PC-9 (cell line): ENCODE measurements around the gene ASTN2. TPM values are rescaled to one million over a fixed set of nuclear protein-coding genes. Genes with fewer than 3 reads are reported as not detected.

Source experiments
- BruUV-seq: library from RNA; stranded (reverse); fragments of 400-500 nt; replicated peaks from 2 replicates; lab custom pipeline; 2021; lab: Mats Ljungman, UMichigan
- CTCF ChIA-PET: fragments of 300-600 bp; sonication (Branson Sonifier 250); formaldehyde crosslinking; loops from one replicate; lab custom pipeline; 2022; ENCODE audit warnings: antibody characterized with exemption; lab: Charles Lee
- POLR2A ChIA-PET: fragments of 300-600 bp; sonication (Branson Sonifier 250); formaldehyde crosslinking; loops from one replicate; lab custom pipeline; 2022; ENCODE audit warnings: antibody characterized with exemption; ENCODE audit not compliant: unreplicated experiment; lab: Charles Lee
- DNase-seq, 2 experiments: peaks; one replicate each; pipeline versions ENCODE4 v3.0.0 to v3.0.0-alpha.2; 2015 to 2022; ENCODE audit warnings: mixed read lengths in 1 of 2
- H2AFZ ChIP-seq: fragments of 200-600 bp; sonication (generic); 2 replicates; pipeline ENCODE4 v1.8.1; 2017; ENCODE audit warnings: antibody characterized with exemption
- H3F3A ChIP-seq: fragments of 200-600 bp; sonication (generic); 2 replicates; pipeline ENCODE4 v1.8.1; 2017; ENCODE audit warnings: antibody characterized with exemption, mild to moderate bottlenecking, low read depth; ENCODE audit not compliant: insufficient read depth
- H3K27ac ChIP-seq: fragments of 200-600 bp; sonication (generic); 2 replicates; pipeline ENCODE4 v1.6.1; 2016; ENCODE audit warnings: mixed run types
- H3K27me3 ChIP-seq: fragments of 200-600 bp; sonication (generic); 2 replicates; pipeline ENCODE4 v1.6.1; 2016; ENCODE audit warnings: low read depth, mixed run types; ENCODE audit not compliant: insufficient read depth
- H3K36me3 ChIP-seq: fragments of 200-600 bp; sonication (generic); 2 replicates; pipeline ENCODE4 v1.6.1; 2016; ENCODE audit warnings: low read depth, mixed run types
- H3K4me1 ChIP-seq: fragments of 200-600 bp; sonication (generic); replicated peaks from 2 replicates; pipeline ENCODE4 v1.6.1; 2016; ENCODE audit warnings: mixed run types; ENCODE audit not compliant: insufficient read depth
- H3K4me2 ChIP-seq: fragments of 200-600 bp; sonication (generic); 2 replicates; pipeline ENCODE4 v1.6.1; 2017; ENCODE audit warnings: mixed run types
- H3K4me3 ChIP-seq: fragments of 200-600 bp; sonication (generic); 2 replicates; pipeline ENCODE4 v1.6.1; 2016; ENCODE audit warnings: mixed run types
- H3K79me2 ChIP-seq: fragments of 200-600 bp; sonication (generic); 2 replicates; pipeline ENCODE4 v1.6.1; 2017; ENCODE audit warnings: low read depth, mixed run types
- H3K9me2 ChIP-seq: fragments of 200-600 bp; sonication (generic); 2 replicates; pipeline ENCODE4 v1.8.1; 2017; ENCODE audit warnings: mild to moderate bottlenecking; ENCODE audit not compliant: insufficient read depth
- H3K9me3 ChIP-seq: fragments of 200-600 bp; sonication (generic); 2 replicates; pipeline ENCODE4 v1.8.1; 2016; ENCODE audit warnings: low read depth; ENCODE audit not compliant: insufficient read depth
- H4K20me1 ChIP-seq: fragments of 200-600 bp; sonication (generic); 2 replicates; pipeline ENCODE4 v1.8.1; 2017; ENCODE audit not compliant: insufficient read depth
- CTCF ChIP-seq: fragments of 200-600 bp; sonication (generic); conservative IDR thresholded peaks from 2 replicates; pipeline ENCODE4 v1.6.1; 2017; ENCODE audit warnings: mixed run types, antibody characterized with exemption, mild to moderate bottlenecking, moderate library complexity
- EZH2 ChIP-seq: fragments of 200-600 bp; sonication (generic); IDR thresholded peaks from 2 replicates; pipeline ENCODE4 v1.8.0; 2017; ENCODE audit warnings: antibody characterized with exemption, low read depth
- intact Hi-C: fragments of 100-400 bp; cut with micrococcal nuclease; formaldehyde crosslinking; loops from one replicate; pipeline ENCODE4 v1.10.0; 2022; ENCODE audit not compliant: unreplicated experiment
- total RNA-seq: library from RNA; stranded (reverse); gene quantifications from 2 replicates; pipeline ENCODE4 v1.2.3, GENCODE V29; 2021

The ASTN2 gene
- total RNA-seq, 1 experiment from 2014 or later = 6.2 TPM

- Histone ChIP-seq H3K4me3 (no peak overlapping the region), H4K20me1 (no peaks in the 10 kb centered on the region), H2AFZ (no peak overlapping the region), H3F3A (no peaks in the 10 kb centered on the region), H3K4me2 (no peak overlapping the region), H3K9me2 (no peaks in the 10 kb centered on the region), H3K4me1 (0 out of 2 replicates have a peak, but pooled peaks cover 10% of the 10 kb centered on the region), H3K27ac (no peak overlapping the region), H3K27me3 (no peaks in the 10 kb centered on the region), H3K79me2 (no peaks in the 10 kb centered on the region), H3K36me3 (no peaks in the 10 kb centered on the region), H3K9me3 (no peaks in the 10 kb centered on the region)
- DNase-seq = no peak
- no TSS peak for BruUV-seq
- CTCF ChIA-PET = no interaction called here
- TF ChIP-seq CTCF = no peak
- no peak for TF ChIP-seq EZH2
- POLR2A ChIA-PET = no interaction called here
- intact Hi-C loops = no loop called here
These were observed 323.3 kb downstream of the ASTN2 start for GRCh38 chr9:117091529-117091928.

- H3K4me1 ChIP-seq = 0 out of 2 replicates have a peak, but pooled peaks cover 10% of the 10 kb centered on the region
- no peaks in the 10 kb centered on the region for H3K79me2 ChIP-seq
- H2AFZ ChIP-seq = no peak overlapping the region
- intact Hi-C loops = no loop called here
- CTCF ChIA-PET = no interaction called here
- BruUV-seq = no TSS peak
- no peaks in the 10 kb centered on the region for H3K36me3 ChIP-seq
- H3K9me2 ChIP-seq = no peaks in the 10 kb centered on the region
- H4K20me1 ChIP-seq = no peaks in the 10 kb centered on the region
- no peak overlapping the region for H3K4me2 ChIP-seq
- no peaks in the 10 kb centered on the region for H3K9me3 ChIP-seq
- TF ChIP-seq CTCF (no peak), EZH2 (no peak)
- DNase-seq = no peak
- H3K4me3 ChIP-seq = no peak overlapping the region
- H3K27me3 ChIP-seq = peaks cover 2% of the 10 kb centered on the region; the same call in 1 of the 2 replicates
- no peaks in the 10 kb centered on the region for H3F3A ChIP-seq
- no peak overlapping the region for H3K27ac ChIP-seq
- POLR2A ChIA-PET = no interaction called here
These were observed 326.1 kb downstream of the ASTN2 start for GRCh38 chr9:117088786-117089185.

GRCh38 chr9:117088140-117088539 lies 326.7 kb downstream of the ASTN2 start:
- Histone ChIP-seq H3K27ac (no peak overlapping the region), H3K79me2 (no peaks in the 10 kb centered on the region), H4K20me1 (no peaks in the 10 kb centered on the region), H3F3A (no peaks in the 10 kb centered on the region), H2AFZ (no peak overlapping the region), H3K9me3 (no peaks in the 10 kb centered on the region), H3K9me2 (no peaks in the 10 kb centered on the region), H3K4me2 (no peak overlapping the region), H3K4me1 (0 out of 2 replicates have a peak, but pooled peaks cover 10% of the 10 kb centered on the region), H3K27me3 (peaks cover 2% of the 10 kb centered on the region; the same call in 1 of the 2 replicates), H3K4me3 (no peak overlapping the region), H3K36me3 (no peaks in the 10 kb centered on the region)
- CTCF ChIA-PET = no interaction called here
- intact Hi-C loops = no loop called here
- no peak for DNase-seq
- no TSS peak for BruUV-seq
- TF ChIP-seq CTCF (no peak), EZH2 (no peak)
- POLR2A ChIA-PET = no interaction called here
